Activated CD4-positive, alpha-beta T cell treated with anti-CD3 and anti-CD28 coated beads for 24 hours (primary cell): ENCODE data around the gene OSBPL1A.

Experiments
- DNase-seq, 2 donors: peaks; one replicate each; pipeline ENCODE4 v3.0.0-alpha.2; 2020; ENCODE audit warnings: low read depth in 2 of 2

OSBPL1A gene

DNA sequence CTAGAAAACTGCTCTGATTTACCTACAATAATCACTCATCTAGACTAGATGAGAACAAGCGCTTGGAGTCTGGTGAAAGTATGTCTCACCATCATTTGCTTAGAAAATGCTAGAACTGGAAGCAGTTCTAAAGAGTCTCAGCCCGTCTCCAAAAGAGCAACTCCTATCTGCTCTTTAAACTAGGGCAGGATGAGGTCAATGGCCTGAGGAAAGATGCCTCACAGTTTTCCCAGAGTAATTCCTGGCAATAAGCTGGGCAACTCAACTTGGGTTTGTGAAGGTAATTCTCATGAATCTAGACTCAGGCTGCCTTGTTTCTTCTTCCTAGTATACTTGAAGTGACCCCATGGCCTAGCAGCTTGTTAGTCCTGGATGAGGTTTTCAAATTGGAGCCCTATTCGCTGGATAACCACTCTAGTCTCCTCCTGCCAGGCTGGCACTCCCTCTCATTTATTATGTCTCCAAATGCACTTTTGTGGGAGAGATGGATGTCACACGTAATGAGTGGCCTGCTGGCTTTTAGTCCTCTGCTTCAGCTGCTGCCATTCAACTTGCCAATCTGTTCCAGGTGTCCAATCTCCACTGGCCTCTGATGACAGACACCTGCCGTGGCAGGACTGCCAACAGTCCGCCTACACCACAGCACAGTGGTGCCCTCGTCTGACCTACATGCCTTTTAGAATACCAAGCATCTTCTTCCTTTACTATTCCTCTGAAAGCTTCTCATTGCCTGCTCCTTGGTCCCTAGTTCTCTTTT lies 177.9 kb downstream of the OSBPL1A start:
- DNase-seq: no peak

DNA sequence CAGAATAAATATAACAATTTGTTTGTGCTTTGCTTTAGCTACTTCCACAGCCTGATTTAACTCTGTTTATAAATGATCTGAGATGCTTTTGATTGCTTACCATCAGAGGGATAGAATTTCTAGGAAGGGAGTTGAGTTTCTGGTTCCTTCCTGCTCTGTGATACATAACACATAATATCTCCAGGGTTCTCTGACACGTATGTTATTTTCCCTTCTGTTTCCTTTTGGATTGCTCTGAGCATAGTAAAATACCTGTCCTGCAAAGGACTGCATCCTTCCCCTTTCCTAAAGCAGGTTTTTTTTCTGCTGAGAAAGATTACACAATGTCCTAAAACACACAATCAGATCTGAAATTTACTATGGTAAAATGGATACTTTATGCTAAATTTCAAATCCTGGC lies 182.7 kb downstream of the OSBPL1A start:
- no peak for DNase-seq

GRCh38 chr18:24214144-24214543 lies 183.5 kb downstream of the OSBPL1A start:
- no peak for DNase-seq

DNA sequence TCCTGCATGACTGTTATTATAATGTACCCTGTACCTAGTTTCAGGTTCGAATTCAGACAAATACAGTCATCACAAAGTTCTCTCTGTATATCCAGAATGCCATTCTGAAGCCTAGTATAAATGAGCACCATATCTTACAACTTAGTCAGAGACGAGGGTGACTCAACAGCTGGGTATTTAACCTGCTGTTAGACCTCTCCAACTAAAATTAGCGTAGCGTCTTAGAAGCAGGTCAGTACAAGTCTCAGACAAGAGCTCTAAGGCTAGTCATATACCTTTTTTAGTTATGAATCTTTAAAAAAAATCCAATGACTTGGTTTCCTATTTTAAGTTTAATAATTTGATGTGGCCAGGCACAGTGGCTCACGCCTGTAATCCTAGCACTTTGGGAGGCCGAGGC lies 184.7 kb downstream of the OSBPL1A start:
- no peak for DNase-seq

GRCh38 chr18:24209558-24209957 lies 188.1 kb downstream of the OSBPL1A start:
- no peak for DNase-seq

DNA sequence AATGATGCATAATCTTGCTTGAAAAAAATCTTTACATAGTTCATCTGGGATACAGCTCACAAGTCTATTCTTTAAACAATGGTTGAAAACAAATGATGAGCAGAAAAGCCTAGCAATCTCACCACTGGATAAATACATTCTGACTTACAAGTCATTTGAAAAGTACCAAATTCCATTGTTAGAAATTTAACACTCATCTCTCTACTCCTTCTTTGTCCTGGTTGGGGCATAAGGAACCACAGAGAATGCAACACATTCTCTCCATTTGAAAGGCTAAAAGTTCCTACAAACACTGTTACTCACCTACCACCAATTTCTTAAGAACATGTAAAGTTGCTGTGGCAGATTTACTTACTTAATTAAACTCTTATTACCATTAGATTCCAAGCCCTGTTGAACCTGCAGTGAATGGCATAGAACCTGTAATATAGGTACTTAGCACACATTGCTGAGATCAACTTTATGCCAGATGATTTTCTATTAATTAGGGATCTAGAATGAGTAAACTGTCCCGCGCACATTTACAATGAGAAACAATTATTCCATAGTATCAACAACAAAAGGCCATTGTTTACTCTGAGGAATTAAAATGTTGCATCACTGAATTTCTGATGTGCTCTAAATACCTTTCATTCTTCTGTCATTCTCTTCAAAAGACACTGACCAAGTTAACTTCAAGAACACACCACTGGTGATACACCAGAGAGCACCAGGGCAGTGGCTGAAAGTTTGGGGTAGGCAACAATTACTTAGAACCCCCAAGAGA lies 189.2 kb downstream of the OSBPL1A start:
- DNase-seq: no peak

DNA sequence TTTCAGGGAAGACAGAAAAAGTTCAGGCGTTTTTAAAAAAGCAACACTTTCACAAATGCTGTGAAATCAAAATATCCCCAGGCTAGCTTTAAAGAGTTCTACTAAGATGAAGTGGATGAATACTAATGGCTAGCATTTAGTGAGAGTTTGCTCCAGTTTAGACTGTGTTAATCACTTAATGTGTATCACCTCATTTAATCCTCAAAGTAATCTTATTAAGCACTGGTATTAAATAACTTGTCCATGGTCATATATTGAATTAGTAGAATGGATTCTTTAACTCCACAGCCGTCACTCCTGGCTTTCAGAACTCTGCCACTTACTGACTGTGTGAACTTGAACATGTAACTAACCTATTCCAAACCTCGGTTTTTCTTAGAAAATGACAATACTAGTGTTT lies 192.7 kb downstream of the OSBPL1A start:
- DNase-seq: no peak

DNA sequence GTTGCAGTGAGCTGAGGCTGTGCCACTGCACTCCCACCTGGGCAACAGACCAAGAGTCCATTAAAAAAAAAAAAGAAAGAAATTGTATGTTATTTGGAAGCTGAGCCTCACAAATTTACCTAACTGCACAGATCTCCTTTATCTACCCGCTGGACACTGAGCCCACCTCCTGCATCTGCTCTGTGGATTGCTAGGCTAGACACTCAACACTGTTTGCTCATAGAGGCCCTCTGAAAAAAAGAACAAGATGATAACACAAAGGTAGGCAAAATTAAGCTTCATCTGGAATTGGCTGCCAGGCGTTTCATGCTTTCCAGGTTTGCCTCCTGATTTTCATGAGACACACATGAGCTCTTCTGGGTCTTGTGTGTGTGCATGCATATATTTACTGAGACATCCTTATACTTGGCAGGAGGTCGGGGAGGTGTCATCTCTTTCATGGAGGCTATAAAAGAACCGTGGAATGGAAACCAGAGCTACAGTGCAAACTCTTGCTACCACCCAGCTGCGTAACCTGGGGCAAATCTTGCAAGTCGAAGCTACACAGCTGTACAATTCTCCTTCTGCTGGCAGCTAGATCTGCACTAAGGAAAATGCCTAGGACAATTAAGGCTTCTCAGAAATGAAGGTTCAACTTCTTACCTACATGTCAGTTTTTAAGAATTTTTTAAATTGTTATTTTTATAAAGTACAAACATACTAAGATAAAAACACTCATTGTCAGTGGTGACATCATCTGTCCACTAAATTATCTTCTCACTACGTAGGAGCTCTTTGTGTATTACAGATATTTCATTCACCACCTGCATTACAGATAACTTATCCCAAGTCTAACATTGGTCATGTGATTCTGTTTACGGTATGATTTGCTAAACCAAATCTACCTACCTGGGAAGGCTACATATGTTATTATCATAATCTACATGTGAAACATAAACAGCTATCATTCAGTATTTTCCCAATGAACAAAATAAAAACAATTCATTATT lies 195.6 kb downstream of the OSBPL1A start:
- no peak for DNase-seq

GRCh38 chr18:24200494-24201290 lies 196.9 kb downstream of the OSBPL1A start:
- DNase-seq: no peak

- no peak for DNase-seq
These were observed 198.2 kb downstream of the OSBPL1A start for GRCh38 chr18:24199372-24199962.

DNA sequence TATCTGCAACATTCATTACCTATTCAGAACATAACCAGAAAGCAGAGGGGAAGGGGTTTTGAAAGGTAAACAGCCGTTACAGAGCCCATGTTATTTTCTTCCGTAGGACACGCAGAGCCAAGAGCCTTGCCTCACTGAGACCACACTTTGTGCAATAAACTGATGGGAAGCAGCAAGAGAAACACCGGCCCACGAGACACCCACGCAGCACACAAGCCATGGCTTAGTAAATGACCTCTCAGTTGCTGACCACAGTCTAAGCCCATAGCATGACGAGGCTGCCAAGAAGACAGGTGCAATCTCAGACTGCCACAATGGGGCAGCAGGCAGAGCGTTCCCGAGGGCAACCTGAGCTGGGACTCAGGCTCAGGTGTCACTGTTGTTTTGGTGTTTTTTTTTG lies 199.2 kb downstream of the OSBPL1A start:
- no peak for DNase-seq

- DNase-seq: no peak
These were observed 200.2 kb downstream of the OSBPL1A start for GRCh38 chr18:24197412-24197811.

DNA sequence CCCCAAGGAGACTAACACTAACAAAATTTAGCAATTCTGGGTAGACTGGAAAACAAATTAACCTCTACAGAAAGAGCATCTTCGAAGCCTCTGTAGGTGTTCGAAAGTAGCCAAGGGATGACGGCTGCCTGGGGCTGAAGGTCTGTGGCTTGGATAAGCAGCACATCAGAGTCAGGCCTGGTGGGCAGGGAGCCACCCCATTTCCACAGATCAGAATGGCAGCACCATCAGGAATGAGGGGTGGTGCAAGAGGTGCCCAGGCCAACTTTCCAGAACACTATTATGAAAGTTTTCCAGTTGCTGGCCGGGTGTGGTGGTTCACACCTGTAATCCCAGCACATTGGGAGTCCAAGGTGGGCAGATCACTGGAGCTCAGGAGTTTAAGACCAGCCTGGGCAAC lies 200.9 kb downstream of the OSBPL1A start:
- no peak for DNase-seq

GRCh38 chr18:24195296-24196053 lies 202.1 kb downstream of the OSBPL1A start:
- DNase-seq: no peak

GRCh38 chr18:24190590-24190989 lies 207.0 kb downstream of the OSBPL1A start:
- DNase-seq: no peak

DNA sequence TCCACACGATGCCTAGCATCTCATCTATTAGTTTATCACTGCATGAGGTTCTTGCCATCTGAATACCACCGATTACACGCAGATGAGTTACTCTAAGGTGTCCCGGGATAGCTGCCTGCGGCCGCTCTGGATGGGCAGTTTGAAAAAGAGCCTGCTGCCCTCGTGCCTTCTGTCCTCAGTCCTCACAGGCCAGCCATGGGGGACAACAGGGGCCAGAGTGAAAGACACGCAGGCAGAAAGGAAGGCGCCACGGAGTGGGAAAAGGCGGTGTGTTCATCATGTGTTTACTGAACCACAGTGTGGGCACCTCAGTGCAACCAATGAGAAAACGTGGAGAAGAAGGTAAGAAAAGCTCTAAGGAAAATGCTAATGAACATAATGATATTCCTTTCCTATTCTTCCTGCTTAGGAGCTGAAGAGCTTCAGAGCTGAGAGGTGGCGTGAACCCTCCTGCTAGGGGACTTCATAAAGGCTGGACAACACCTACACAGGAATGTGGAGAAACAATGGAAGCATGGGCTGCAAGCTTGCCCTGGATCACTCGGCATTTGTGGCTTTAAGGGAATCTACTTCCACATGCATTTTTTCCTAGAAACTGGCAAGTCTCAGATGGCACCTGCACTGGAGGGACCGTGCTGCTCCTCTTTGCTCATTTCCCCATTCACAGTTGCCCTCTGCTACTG lies 207.8 kb downstream of the OSBPL1A start:
- no peak for DNase-seq

DNA sequence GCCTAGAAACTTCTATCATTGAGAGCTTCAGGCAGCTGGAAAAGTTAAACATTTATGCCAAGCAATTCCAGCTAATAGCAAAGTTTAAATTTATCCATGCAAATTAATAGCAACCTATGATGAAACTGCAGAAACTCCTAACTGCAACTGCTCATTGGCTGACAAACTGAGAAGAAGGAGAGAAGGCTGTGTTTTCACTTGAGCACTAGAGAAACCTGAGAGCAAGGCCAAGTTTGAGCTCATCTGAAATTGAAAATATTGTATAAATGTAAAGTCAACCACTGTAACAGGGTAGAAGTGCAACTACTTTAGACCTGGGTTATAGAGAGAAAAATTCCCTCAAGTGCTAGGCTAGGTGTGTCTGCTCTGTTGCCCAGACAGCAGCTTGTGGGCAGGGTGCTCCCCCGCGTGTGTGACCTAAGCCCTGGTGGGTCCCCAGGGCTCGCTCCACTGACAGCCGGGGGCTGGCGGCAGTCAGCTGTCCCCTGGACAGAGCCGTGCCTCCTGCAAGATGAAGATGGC lies 208.6 kb downstream of the OSBPL1A start:
- DNase-seq: no peak

DNA sequence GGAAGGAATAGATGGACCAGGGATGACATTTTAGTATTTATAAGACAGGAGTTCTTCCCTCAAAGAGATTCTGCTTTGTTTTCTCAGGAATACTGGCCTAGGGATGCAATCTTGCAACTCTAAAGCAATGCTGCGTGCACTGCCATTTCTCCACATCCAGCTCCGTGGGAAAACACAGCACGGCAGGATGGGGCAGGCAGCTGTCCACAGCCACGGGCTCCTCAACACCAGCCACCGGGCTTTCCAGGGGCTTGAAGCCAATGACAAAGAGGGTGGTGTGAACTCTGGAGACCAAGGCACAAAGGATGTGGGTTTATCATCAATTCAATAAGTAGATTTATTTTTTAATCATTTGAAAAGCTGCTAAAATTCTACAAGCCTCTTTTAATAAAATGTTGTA lies 209.5 kb downstream of the OSBPL1A start:
- DNase-seq: no peak

DNA sequence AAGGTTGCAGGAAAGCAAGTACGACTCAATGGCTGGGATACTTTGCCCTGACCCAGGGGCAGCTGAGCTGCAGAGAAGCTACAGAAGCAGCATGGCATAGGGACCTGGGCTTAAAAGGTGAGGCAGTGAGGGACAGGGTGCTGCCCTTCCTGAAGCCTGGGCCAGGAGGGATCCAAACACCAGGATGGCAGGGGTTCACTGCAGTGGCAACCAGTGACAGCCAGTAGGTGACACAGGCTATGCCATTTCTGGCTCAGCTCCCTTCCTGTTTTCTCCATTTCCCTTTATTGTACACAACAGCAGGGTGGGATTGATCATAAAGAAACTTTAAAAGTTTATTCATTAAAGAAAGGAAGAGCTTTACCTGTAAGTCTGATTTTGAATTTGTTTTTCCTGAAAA lies 209.9 kb downstream of the OSBPL1A start:
- DNase-seq: no peak
